OCI-LY7 (cell line): ENCODE data around the gene MAEA. TPM values are rescaled to one million over a fixed set of nuclear protein-coding genes. Genes with fewer than 3 reads are reported as not detected.

Experiments used
- BruUV-seq: library from RNA; stranded (reverse); fragments of 400-500 nt; replicated peaks from 2 replicates; lab custom pipeline; 2021; lab: Mats Ljungman, UMichigan
- CTCF ChIA-PET: fragments of 300-600 bp; sonication (Branson Sonifier 250); formaldehyde crosslinking; loops from one replicate; lab custom pipeline; 2022; ENCODE audit warnings: antibody characterized with exemption; ENCODE audit not compliant: unreplicated experiment; lab: Charles Lee
- POLR2A ChIA-PET: fragments of 300-600 bp; sonication (Branson Sonifier 250); formaldehyde crosslinking; loops from one replicate; lab custom pipeline; 2022; ENCODE audit warnings: antibody characterized with exemption; lab: Charles Lee
- DNase-seq: peaks from one replicate; pipeline ENCODE4 v3.0.0-alpha.2; 2015; ENCODE audit warnings: low spot score
- H2AFZ ChIP-seq: fragments of 200-600 bp; sonication (generic), shearing (Covaris generic); 2 replicates; pipeline ENCODE4 v1.6.1; 2014; ENCODE audit warnings: mild to moderate bottlenecking, antibody characterized with exemption, low read length, moderate library complexity
- H3K27ac ChIP-seq: fragments of 200-600 bp; sonication (generic); 2 replicates; pipeline ENCODE4 v1.5.1; 2014; ENCODE audit warnings: mixed run types, low read depth, mild to moderate bottlenecking, moderate library complexity, low read length, inconsistent platforms; ENCODE audit not compliant: poor library complexity, severe bottlenecking
- H3K36me3 ChIP-seq: fragments of 200-600 bp; sonication (generic); 2 replicates; pipeline ENCODE4 v1.6.1; 2014; ENCODE audit warnings: mild to moderate bottlenecking, antibody characterized with exemption, low read length, moderate library complexity, mixed read lengths; ENCODE audit not compliant: insufficient read depth
- H3K4me1 ChIP-seq: fragments of 200-600 bp; sonication (generic); 2 replicates; pipeline ENCODE4 v1.5.1; 2014; ENCODE audit warnings: mild to moderate bottlenecking, low read length; ENCODE audit not compliant: insufficient read depth, poor library complexity, severe bottlenecking
- H3K4me2 ChIP-seq: fragments of 200-600 bp; sonication (generic); 2 replicates; pipeline ENCODE4 v1.6.1; 2014; ENCODE audit warnings: mild to moderate bottlenecking, low read length
- H3K4me3 ChIP-seq: fragments of 200-600 bp; sonication (generic); 2 replicates; pipeline ENCODE4 v1.5.1; 2014; ENCODE audit warnings: mild to moderate bottlenecking, low read depth, low read length; ENCODE audit not compliant: poor library complexity, severe bottlenecking
- H3K79me2 ChIP-seq: fragments of 200-600 bp; sonication (generic); 2 replicates; pipeline ENCODE4 v1.6.1; 2016; ENCODE audit warnings: low read depth, mild to moderate bottlenecking, low read length, moderate library complexity, mixed read lengths; ENCODE audit not compliant: insufficient read depth
- H3K9me2 ChIP-seq: fragments of 200-600 bp; sonication (generic); 2 replicates; pipeline ENCODE4 v1.6.1; 2016; ENCODE audit warnings: mild to moderate bottlenecking, low read length, mixed read lengths; ENCODE audit not compliant: insufficient read depth
- H3K9me3 ChIP-seq: fragments of 200-600 bp; sonication (generic); 2 replicates; pipeline ENCODE4 v1.6.1; 2014; ENCODE audit warnings: mild to moderate bottlenecking, mixed run types, low read length, mixed read lengths
- H4K20me1 ChIP-seq: fragments of 200-600 bp; sonication (generic); 2 replicates; pipeline ENCODE4 v1.6.1; 2014; ENCODE audit warnings: mild to moderate bottlenecking, antibody characterized with exemption, low read length, moderate library complexity, mixed read lengths; ENCODE audit not compliant: insufficient read depth
- CTCF ChIP-seq: fragments of 200-600 bp; sonication (generic); conservative IDR thresholded peaks from 2 replicates; pipeline ENCODE4 v1.5.1; 2014; ENCODE audit warnings: mild to moderate bottlenecking, antibody characterized with exemption, low read length, moderate library complexity, mixed read lengths
- EZH2phosphoT487 ChIP-seq: fragments of 200-600 bp; sonication (generic); IDR thresholded peaks from 2 replicates; pipeline ENCODE4 v1.6.1; 2018; ENCODE audit warnings: low read depth, borderline replicate concordance, mild to moderate bottlenecking, mixed run types, antibody characterized with exemption, low read length, moderate library complexity, mixed read lengths
- intact Hi-C: fragments of 100-400 bp; cut with micrococcal nuclease; formaldehyde crosslinking; loops from one replicate; pipeline ENCODE4 v1.10.0; 2022; ENCODE audit not compliant: unreplicated experiment
- total RNA-seq, 2 experiments: library from RNA; depleted of rRNA in 1 of 2; stranded (reverse); fragments of >200 nt in 1 of 2; shearing (Covaris generic) in 1 of 2; gene quantifications; 2 replicates each; pipeline ENCODE4 v1.2.3, GENCODE V29; 2014 to 2022

MAEA gene
- total RNA-seq, 2 experiments from 2014 or later: 53.2 to 59.3 TPM

GRCh38 chr4:1359144-1359501 lies 69.4 kb downstream of the MAEA start:
- POLR2A ChIA-PET: no interaction called here
- intact Hi-C loops: loop anchor here (5.0 kb wide), 1 partner anchor 268 kb away; no protein-coding TSS in a partner anchor

GRCh38 chr4:1359976-1360375 lies 70.3 kb downstream of the MAEA start:
- no peaks in the 10 kb centered on the region for H3K4me1 ChIP-seq
- DNase-seq: no peak
- no peaks in the 10 kb centered on the region for H3K79me2 ChIP-seq
- intact Hi-C loops: loop anchor here (5.0 kb wide), 1 partner anchor 267 kb away; no protein-coding TSS in a partner anchor
- no TSS peak for BruUV-seq
- ChIA-PET CTCF (no interaction called here), POLR2A (no interaction called here)
- H3K9me2 ChIP-seq: no peaks in the 10 kb centered on the region
- H2AFZ ChIP-seq: no peak overlapping the region
- peaks cover 32% of the 10 kb centered on the region for H3K36me3 ChIP-seq
- no peak overlapping the region for H3K4me2 ChIP-seq
- no peak overlapping the region for H3K27ac ChIP-seq
- TF ChIP-seq CTCF: no peak
- H3K9me3 ChIP-seq: no peaks in the 10 kb centered on the region
- H3K4me3 ChIP-seq: no peak overlapping the region
- H4K20me1 ChIP-seq: no peaks in the 10 kb centered on the region; the same call in 1 of the 2 replicates

More at GRCh38 chr4:1359144-1359501, 69.4 kb downstream of the MAEA start:
- H3K9me3 ChIP-seq: no peaks in the 10 kb centered on the region
- no peaks in the 10 kb centered on the region for H3K9me2 ChIP-seq
- BruUV-seq: no TSS peak
- H3K27ac ChIP-seq: no peak overlapping the region
- no peaks in the 10 kb centered on the region for H3K4me1 ChIP-seq
- no peak for DNase-seq
- TF ChIP-seq EZH2phosphoT487 (no peak), CTCF (no peak)
- CTCF ChIA-PET: no interaction called here
- H3K4me2 ChIP-seq: no peak overlapping the region
- no peaks in the 10 kb centered on the region for H3K79me2 ChIP-seq
- no peaks in the 10 kb centered on the region; the same call in 1 of the 2 replicates for H4K20me1 ChIP-seq
- peaks cover 34% of the 10 kb centered on the region for H3K36me3 ChIP-seq
- no peak overlapping the region for H2AFZ ChIP-seq
- no peak overlapping the region for H3K4me3 ChIP-seq

- CTCF ChIA-PET: no interaction called here
- no peak for DNase-seq
- H3K4me2 ChIP-seq: no peak overlapping the region
Measured at GRCh38 chr4:1360423-1361283, 71.0 kb downstream of the MAEA start.

More at GRCh38 chr4:1360423-1361283, 71.0 kb downstream of the MAEA start:
- H3K9me3 ChIP-seq: no peaks in the 10 kb centered on the region
- no peaks in the 10 kb centered on the region for H3K9me2 ChIP-seq
- intact Hi-C loops: no loop called here
- no peak overlapping the region for H3K4me3 ChIP-seq
- H3K79me2 ChIP-seq: no peaks in the 10 kb centered on the region
- H4K20me1 ChIP-seq: no peaks in the 10 kb centered on the region; the same call in 1 of the 2 replicates
- H2AFZ ChIP-seq: no peak overlapping the region
- no TSS peak for BruUV-seq
- peaks cover 26% of the 10 kb centered on the region for H3K36me3 ChIP-seq
- no peaks in the 10 kb centered on the region for H3K4me1 ChIP-seq
- TF ChIP-seq CTCF (no peak), EZH2phosphoT487 (no peak)
- POLR2A ChIA-PET: no interaction called here
- no peak overlapping the region for H3K27ac ChIP-seq
